ENCODE results near the gene ENO1.

Gene ENO1

GRCh38 chr1:8870103-8870502, 8.4 kb downstream of the ENO1 start:
- no peak for DNase-seq
- TF ChIP-seq GATA1 (IDR thresholded peaks at IDR 0.05; ENCODE audit: low read depth, low read length), result no peak

DNA sequence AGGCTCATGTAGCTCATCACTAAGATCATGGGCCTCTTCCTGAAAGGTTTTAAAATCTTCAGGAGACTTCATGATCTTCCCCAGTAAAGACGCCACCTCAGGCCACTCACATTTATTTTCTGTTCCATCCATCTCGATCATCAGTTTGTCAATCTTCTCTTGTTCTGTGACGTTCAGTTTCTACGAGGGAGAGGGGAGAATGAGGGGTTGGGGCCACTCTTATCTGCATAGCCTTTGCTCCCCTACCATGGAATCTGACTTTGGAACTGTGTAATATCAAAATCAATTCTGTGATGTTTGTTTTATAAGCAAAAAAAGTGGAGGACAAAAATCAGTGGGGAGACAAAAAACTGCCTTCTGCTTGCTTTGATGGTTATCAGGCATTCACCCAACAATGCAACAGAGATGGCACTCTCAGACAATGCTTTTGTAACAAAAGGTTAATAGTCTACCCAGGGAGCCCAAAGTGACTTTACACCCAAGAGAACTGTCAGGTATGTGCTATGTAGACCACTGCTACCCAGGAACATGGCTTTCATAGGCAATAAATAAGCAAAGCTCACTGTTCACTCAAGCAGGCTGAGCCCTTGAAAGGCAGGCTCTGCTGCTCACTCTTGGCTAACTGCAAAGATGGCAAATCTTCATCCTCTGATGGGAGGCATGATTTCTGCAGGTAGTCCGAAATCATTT, 10.5 kb downstream of the ENO1 start:
- DNase-seq, result no peak
- TF ChIP-seq GATA1 (IDR thresholded peaks at IDR 0.05; ENCODE audit: low read depth, low read length), result no peak
- no peak for TF ChIP-seq POLR2A (IDR thresholded peaks at IDR 0.05; ENCODE audit: low read length)

- DNase-seq, result no peak
- TF ChIP-seq GATA1 (IDR thresholded peaks at IDR 0.05; ENCODE audit: low read depth, low read length) (no peak), POLR2A (IDR thresholded peaks at IDR 0.05; ENCODE audit: low read length) (no peak)
Observed at GRCh38 chr1:8866792-8867415, 11.6 kb downstream of the ENO1 start.

- DNase-seq, result no peak
Observed at GRCh38 chr1:8866173-8866791, 12.2 kb downstream of the ENO1 start.

DNA sequence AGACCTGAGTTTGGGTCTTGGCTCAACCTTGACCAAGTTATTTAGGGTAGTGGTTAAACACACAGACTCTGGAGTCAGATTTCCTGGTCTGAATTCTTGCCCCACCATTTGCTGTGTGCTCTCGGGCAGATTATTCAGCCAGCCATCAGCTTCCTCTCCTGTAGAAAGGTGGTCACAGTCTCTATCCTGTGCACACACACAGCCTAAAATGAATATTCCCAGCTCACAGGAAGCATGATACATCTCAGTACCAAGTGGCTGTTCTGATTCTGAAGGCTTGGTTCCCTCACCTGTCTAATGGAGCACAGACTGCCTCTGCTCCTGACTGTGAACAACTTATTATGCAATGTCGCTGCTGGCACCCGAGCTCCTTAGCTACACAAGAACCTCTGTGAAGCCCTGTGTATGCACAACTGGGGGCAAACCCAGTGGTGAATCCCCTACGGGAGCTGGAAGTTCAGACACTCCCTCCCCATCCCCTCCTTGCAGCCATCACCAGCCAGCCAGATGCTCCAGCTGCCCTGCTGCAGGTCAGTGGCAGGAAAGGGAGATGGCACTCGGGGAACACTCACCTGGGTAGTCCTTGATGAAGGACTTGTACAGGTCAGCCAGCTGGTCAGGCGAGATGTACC, 13.7 kb downstream of the ENO1 start:
- TF ChIP-seq POLR2A (IDR thresholded peaks at IDR 0.05; ENCODE audit: low read length) (no peak), GATA1 (IDR thresholded peaks at IDR 0.05; ENCODE audit: low read depth, low read length) (no peak)
- DNase-seq, result no peak

More at GRCh38 chr1:8866173-8866791, 12.2 kb downstream of the ENO1 start:
- no peak for TF ChIP-seq GATA1 (IDR thresholded peaks at IDR 0.05; ENCODE audit: low read depth, low read length)
- no peak for TF ChIP-seq POLR2A (IDR thresholded peaks at IDR 0.05; ENCODE audit: low read length)

DNA sequence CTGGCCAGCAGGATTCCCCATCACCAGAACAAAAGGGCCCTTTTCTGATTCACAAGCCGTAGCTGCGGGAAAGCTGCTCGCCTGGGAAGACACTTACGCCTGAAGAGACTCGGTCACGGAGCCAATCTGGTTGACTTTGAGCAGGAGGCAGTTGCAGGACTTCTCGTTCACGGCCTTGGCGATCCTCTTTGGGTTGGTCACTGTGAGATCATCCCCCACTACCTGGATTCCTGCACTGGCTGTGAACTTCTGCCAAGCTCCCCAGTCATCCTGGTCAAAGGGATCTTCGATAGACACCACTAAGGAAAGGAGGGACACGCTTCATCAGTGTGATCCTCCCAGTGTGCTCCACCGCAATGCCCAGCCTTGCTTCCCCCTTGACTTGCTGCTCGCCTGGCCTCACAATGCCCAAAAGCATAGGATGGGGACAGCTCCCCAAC, 14.7 kb downstream of the ENO1 start:
- TF ChIP-seq POLR2A (IDR thresholded peaks at IDR 0.05; ENCODE audit: low read length), result no peak
- no peak for TF ChIP-seq GATA1 (IDR thresholded peaks at IDR 0.05; ENCODE audit: low read depth, low read length)

GRCh38 chr1:8863138-8863537, 15.3 kb downstream of the ENO1 start:
- no peak for TF ChIP-seq GATA1 (IDR thresholded peaks at IDR 0.05; ENCODE audit: low read depth, low read length)
- no peak for TF ChIP-seq POLR2A (IDR thresholded peaks at IDR 0.05; ENCODE audit: low read length)
- DNase-seq, result no peak

More for the DNA sequence above, 14.7 kb downstream of the ENO1 start:
- no peak for DNase-seq

- TF ChIP-seq GATA1 (IDR thresholded peaks at IDR 0.05; ENCODE audit: low read depth, low read length) (no peak), POLR2A (IDR thresholded peaks at IDR 0.05; ENCODE audit: low read length) (no peak)
Observed at GRCh38 chr1:8862528-8862927, 16.0 kb downstream of the ENO1 start.

GRCh38 chr1:8860738-8861516, 17.6 kb downstream of the ENO1 start:
- DNase-seq, result no peak
- TF ChIP-seq GATA1 (IDR thresholded peaks at IDR 0.05; ENCODE audit: low read depth, low read length) (no peak), POLR2A (IDR thresholded peaks at IDR 0.05; ENCODE audit: low read length) (no peak)

More at GRCh38 chr1:8862528-8862927, 16.0 kb downstream of the ENO1 start:
- peak; percentile 32 to 57 for DNase-seq

DNA sequence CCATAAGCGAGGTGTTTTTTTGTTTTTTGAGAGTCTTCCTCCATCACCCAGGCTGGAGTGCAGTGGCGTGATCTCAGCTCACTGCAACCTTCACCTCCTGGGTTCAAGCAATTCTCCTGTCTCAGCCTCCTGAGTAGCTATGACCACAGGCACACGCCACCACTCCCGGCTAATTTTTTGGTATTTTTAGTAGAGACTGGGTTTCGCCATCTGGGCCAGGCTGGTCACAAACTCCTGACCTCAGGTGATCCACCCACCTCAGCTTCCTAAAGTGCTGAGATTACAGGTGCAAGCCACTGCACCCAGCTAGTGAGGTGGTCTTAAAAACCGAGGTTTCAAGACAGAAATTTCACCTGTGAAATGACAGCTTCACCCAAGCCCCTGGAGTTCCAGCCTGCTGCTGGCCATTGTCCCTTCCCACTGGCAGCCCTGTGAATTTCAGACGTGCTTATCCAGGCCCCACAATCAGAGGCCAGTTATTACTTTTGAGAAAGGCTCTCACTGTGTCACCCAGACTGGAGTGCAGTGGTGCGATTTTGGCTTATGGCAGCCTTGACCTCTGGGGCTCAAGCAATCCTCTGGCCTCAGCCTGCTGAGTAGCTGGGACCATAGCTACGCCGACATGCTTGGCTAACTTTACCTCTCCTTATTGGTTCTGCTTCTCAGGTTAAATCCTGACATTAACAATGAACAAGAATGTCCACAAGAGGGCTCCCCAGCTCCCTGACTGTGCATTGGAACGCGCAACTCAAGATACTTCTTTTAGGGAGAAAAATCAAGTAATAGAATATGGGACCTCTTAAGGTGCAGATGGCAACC, 19.4 kb downstream of the ENO1 start:
- DNase-seq, result peak; percentile 58 to 75
- TF ChIP-seq POLR2A (IDR thresholded peaks at IDR 0.05; ENCODE audit: low read length), result no peak
- no peak for TF ChIP-seq GATA1 (IDR thresholded peaks at IDR 0.05; ENCODE audit: low read depth, low read length)

GRCh38 chr1:8858112-8858668, 20.3 kb downstream of the ENO1 start:
- DNase-seq, result no peak
- TF ChIP-seq GATA1 (IDR thresholded peaks at IDR 0.05; ENCODE audit: low read depth, low read length) (no peak), POLR2A (IDR thresholded peaks at IDR 0.05; ENCODE audit: low read length) (no peak)

DNA sequence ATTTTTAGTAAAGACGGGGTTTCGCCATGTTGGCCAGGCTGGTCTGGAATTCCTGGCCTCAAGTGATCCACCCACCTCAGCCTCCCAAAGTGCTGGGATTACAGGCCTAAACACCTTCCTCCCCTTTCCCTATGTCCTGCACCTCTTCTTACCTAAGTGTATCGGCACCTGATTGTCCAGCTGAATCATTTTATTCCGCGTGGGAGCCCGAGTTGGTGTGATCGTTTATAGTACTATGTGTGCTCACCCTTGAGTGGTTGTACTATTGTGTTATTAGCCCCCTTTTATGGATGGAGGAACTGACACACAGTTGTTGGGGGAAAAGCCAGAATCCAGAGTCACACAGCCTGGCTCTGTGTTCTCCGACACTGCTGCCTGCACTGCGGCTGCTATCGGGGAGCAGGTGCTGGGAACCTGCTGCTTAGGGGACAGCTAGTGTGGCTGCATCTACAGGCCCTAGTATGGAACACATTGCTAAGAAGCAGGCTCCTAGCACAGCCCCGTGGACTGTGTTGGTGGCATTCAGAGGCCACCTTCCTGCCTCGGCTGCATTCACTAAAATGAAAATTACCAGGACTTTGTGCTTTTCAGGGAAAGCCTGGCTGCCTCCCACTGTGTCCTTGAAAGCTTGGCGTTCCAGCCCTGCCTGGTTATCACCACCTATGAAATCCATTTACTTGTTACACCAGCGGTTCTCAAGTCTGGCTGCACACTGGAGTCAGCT, 21.6 kb downstream of the ENO1 start:
- no peak for DNase-seq
- TF ChIP-seq GATA1 (IDR thresholded peaks at IDR 0.05; ENCODE audit: low read depth, low read length), result no peak
- TF ChIP-seq POLR2A (IDR thresholded peaks at IDR 0.05; ENCODE audit: low read length), result no peak
